SK-N-MC (cell line): ENCODE measurements around the gene TCF12.

Experiments
- DNase-seq: peaks from one replicate; pipeline ENCODE4 v3.0.0-alpha.2; 2011; ENCODE audit warnings: low read depth, low spot score
- H3K27ac ChIP-seq: fragments of 200-600 bp; sonication (generic); 2 replicates; pipeline ENCODE4 v1.5.1; 2016; ENCODE audit warnings: mixed run types
- H3K36me3 ChIP-seq: fragments of 200-600 bp; sonication (generic); 2 replicates; pipeline ENCODE4 v1.6.1; 2017; ENCODE audit warnings: antibody characterized with exemption, low read length, mixed read lengths; ENCODE audit not compliant: insufficient read depth
- H3K4me3 ChIP-seq: fragments of 200-600 bp; sonication (generic); 2 replicates; pipeline ENCODE4 v1.5.1; 2016
- H3K9ac ChIP-seq: fragments of 200-600 bp; sonication (generic); 2 replicates; pipeline ENCODE4 v1.8.0; 2017; ENCODE audit warnings: mixed run types, mixed read lengths; ENCODE audit not compliant: insufficient read length
- H3K9me3 ChIP-seq: fragments of 200-600 bp; sonication (generic); 2 replicates; pipeline ENCODE4 v1.6.1; 2017; ENCODE audit warnings: low read depth, mild to moderate bottlenecking, antibody characterized with exemption, low read length, moderate library complexity, mixed read lengths
- EZH2 ChIP-seq: fragments of 200-600 bp; sonication (generic); IDR thresholded peaks from one replicate; pipeline ENCODE4 v1.6.1; 2017; ENCODE audit warnings: antibody characterized with exemption
- FOXP2 ChIP-seq: optimal IDR thresholded peaks from 2 replicates; pipeline ENCODE3; 2011; ENCODE audit warnings: mild to moderate bottlenecking, moderate library complexity; ENCODE audit not compliant: insufficient read depth; ENCODE audit errors: extremely low read length, control extremely low read depth
- POLR2AphosphoS5 ChIP-seq: IDR thresholded peaks from 2 replicates; pipeline ENCODE4 v1.6.1; 2012; ENCODE audit warnings: mild to moderate bottlenecking, low read depth, low read length, borderline replicate concordance

TCF12 gene

GRCh38 chr15:57100136-57100539, 181.7 kb downstream of the TCF12 start:
- no peaks in the 10 kb centered on the region for H3K9me3 ChIP-seq

GRCh38 chr15:57102858-57103257, 184.4 kb downstream of the TCF12 start:
- Histone ChIP-seq H3K36me3 (peaks cover 18% of the 10 kb centered on the region; the same call in 1 of the 2 replicates), H3K9me3 (no peaks in the 10 kb centered on the region), H3K9ac (no peak overlapping the region), H3K4me3 (no peak overlapping the region), H3K27ac (no peak overlapping the region)
- TF ChIP-seq POLR2AphosphoS5 (no peak), EZH2 (no peak), FOXP2 (no peak)
- DNase-seq, result no peak

More at GRCh38 chr15:57100136-57100539, 181.7 kb downstream of the TCF12 start:
- Histone ChIP-seq H3K36me3 (peaks cover 3% of the 10 kb centered on the region; the same call in 1 of the 2 replicates), H3K27ac (no peak overlapping the region), H3K4me3 (no peak overlapping the region), H3K9ac (no peak overlapping the region)
- TF ChIP-seq POLR2AphosphoS5, result no peak
- TF ChIP-seq FOXP2, result no peak
- no peak for TF ChIP-seq EZH2
- DNase-seq, result no peak

DNA sequence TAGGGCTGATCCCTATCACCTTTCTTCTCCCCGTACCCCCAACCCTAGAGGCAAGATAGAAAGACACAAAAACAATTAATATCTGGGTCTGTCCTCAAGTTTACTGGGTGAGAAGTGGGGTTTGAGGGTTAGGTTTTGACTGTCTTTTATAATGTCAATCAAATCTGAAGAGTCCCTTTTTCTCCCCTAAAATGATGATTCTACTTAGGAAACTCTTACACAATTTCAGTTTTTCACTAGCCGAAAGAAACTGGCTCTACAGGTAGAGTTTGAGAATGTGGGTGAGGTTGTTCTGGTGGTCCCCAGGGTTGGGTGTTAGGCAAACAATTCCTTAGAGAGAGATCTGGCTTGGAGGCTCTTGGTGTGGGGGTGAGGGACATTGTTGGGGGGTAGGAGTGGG, 189.9 kb downstream of the TCF12 start:
- H3K36me3 ChIP-seq, result peaks cover 16% of the 10 kb centered on the region; the same call in 1 of the 2 replicates
- no peak overlapping the region for H3K27ac ChIP-seq
- TF ChIP-seq FOXP2, result no peak
- TF ChIP-seq POLR2AphosphoS5, result no peak
- TF ChIP-seq EZH2, result no peak
- no peaks in the 10 kb centered on the region for H3K9me3 ChIP-seq
- no peak overlapping the region for H3K9ac ChIP-seq
- no peak overlapping the region for H3K4me3 ChIP-seq
- no peak for DNase-seq

DNA sequence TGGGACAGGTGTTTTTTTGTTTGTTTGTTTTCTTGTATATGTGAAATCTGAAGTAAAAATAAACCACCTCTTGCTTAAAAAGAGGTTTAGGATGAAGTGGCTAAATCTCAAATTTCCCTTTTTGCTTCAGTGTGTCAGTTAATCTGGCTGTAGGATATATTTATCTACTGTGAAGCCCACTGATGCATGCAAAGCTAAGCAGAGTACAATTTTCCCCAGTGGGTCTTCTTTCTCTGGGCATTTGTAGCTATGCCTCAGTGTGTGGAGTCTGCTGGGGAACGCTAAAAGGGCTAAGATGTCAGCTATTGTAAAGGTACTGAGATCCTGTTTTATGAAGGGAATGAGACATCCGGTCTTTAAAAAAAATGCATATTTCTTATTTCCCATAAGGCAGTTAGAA, 190.6 kb downstream of the TCF12 start:
- no peak for DNase-seq
- H3K27ac ChIP-seq, result no peak overlapping the region
- H3K9ac ChIP-seq, result no peak overlapping the region
- no peaks in the 10 kb centered on the region for H3K9me3 ChIP-seq
- no peak for TF ChIP-seq EZH2
- H3K36me3 ChIP-seq, result peaks cover 16% of the 10 kb centered on the region; the same call in 1 of the 2 replicates
- H3K4me3 ChIP-seq, result no peak overlapping the region

DNA sequence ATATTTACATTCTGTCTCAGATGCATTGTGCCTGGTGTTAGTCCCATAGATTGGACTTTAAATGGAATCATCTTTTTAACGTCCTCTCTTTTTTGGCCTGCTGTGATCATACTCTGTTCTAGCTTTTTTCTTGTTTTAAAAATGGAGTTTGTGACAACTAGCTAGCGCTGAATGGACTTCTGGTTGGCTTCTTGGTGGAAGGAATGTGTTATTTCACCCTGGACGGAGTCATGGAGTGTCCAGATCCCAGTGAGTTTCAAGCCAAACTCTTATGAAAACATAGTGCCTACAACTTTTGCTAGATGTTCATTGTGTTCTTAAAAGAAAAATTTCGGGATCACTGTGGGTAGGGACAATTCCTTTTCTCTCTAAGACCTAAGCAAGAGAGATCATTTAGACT, 192.6 kb downstream of the TCF12 start:
- DNase-seq, result no peak
- no peak for TF ChIP-seq POLR2AphosphoS5
- no peak for TF ChIP-seq EZH2
- no peak for TF ChIP-seq FOXP2
- no peak overlapping the region for H3K27ac ChIP-seq
- H3K4me3 ChIP-seq, result no peak overlapping the region
- peaks cover 8% of the 10 kb centered on the region; the same call in 1 of the 2 replicates for H3K36me3 ChIP-seq
- no peaks in the 10 kb centered on the region for H3K9me3 ChIP-seq
- no peak overlapping the region for H3K9ac ChIP-seq

DNA sequence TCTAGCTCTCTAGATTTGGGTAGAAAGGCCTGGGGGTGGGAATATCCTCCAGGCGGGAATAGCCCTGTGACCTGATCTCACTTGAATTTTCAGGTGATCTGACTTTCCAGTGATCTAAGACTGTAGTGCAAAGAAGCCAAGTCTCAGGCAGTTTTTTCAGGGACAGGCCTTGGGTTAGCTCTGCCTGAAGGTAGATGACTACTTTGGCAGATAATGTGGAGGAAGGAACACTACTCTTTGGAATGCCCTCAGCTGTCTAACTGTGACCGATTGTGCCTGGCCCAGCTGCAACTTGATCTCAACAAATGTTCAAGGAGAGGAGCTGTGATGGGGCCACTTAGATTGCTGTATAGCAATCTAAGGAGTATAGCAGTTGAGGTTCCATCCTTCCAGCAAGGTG, 193.7 kb downstream of the TCF12 start:
- no peaks in the 10 kb centered on the region for H3K36me3 ChIP-seq
- TF ChIP-seq EZH2, result no peak
- TF ChIP-seq POLR2AphosphoS5, result no peak
- no peak for TF ChIP-seq FOXP2
- H3K4me3 ChIP-seq, result no peak overlapping the region
- H3K27ac ChIP-seq, result no peak overlapping the region
- DNase-seq, result no peak
- H3K9me3 ChIP-seq, result no peaks in the 10 kb centered on the region
- H3K9ac ChIP-seq, result no peak overlapping the region

- H3K4me3 ChIP-seq, result no peak overlapping the region
- H3K9me3 ChIP-seq, result no peaks in the 10 kb centered on the region
- H3K9ac ChIP-seq, result no peak overlapping the region
- TF ChIP-seq FOXP2, result no peak
- TF ChIP-seq EZH2, result no peak
- no peak for TF ChIP-seq POLR2AphosphoS5
- no peak overlapping the region for H3K27ac ChIP-seq
- H3K36me3 ChIP-seq, result no peaks in the 10 kb centered on the region
- DNase-seq, result no peak
Observed at GRCh38 chr15:57114070-57114469, 195.6 kb downstream of the TCF12 start.

- H3K4me3 ChIP-seq, result no peak overlapping the region
- H3K36me3 ChIP-seq, result no peaks in the 10 kb centered on the region
- TF ChIP-seq POLR2AphosphoS5 (no peak), FOXP2 (no peak), EZH2 (no peak)
- no peak for DNase-seq
- H3K9ac ChIP-seq, result no peak overlapping the region
- no peaks in the 10 kb centered on the region for H3K9me3 ChIP-seq
- no peak overlapping the region; the same call in 1 of the 2 replicates for H3K27ac ChIP-seq
Observed at GRCh38 chr15:57118013-57118799, 199.8 kb downstream of the TCF12 start.
